Nephron progenitor cell (in vitro differentiated cells): Measurements from ENCODE around the gene ANK2.
A peak's percentile ranks its signal among the peaks of the same experiment; 100 is the strongest.
"Not testable (repeated sequence)": the region's sequence is repeated elsewhere in the genome, so short reads cannot be mapped to it uniquely, and the experiment has no call there.

Experiments used
- DNase-seq: peaks from one replicate; pipeline ENCODE4 v3.0.0; 2021
- H3K27ac Mint-ChIP-seq: 2 replicates; pipeline ENCODE4 v1.8.0; 2021; ENCODE audit warnings: mild to moderate bottlenecking, moderate library complexity, mixed read lengths
- H3K27me3 Mint-ChIP-seq: 2 replicates; pipeline ENCODE4 v1.8.0; 2021; ENCODE audit warnings: mild to moderate bottlenecking, low read depth, mixed read lengths; ENCODE audit not compliant: poor library complexity
- H3K36me3 Mint-ChIP-seq: 2 replicates; pipeline ENCODE4 v1.8.0; 2021; ENCODE audit warnings: low read depth, mixed read lengths
- H3K4me1 Mint-ChIP-seq: 2 replicates; pipeline ENCODE4 v1.8.0; 2021; ENCODE audit warnings: mixed read lengths
- H3K4me3 Mint-ChIP-seq: 2 replicates; pipeline ENCODE4 v1.8.0; 2021; ENCODE audit warnings: mild to moderate bottlenecking, moderate library complexity, mixed read lengths
- H3K9me3 Mint-ChIP-seq: 2 replicates; pipeline ENCODE4 v1.8.0; 2021; ENCODE audit warnings: mild to moderate bottlenecking, moderate library complexity, mixed read lengths
- TF ChIP-seq, protein P1 (sequence below): fragments of 200-600 bp; sonication (generic); IDR thresholded peaks from 2 replicates; pipeline ENCODE4 v1.5.0; 2021; ENCODE audit warnings: antibody characterized with exemption

Gene ANK2

DNA sequence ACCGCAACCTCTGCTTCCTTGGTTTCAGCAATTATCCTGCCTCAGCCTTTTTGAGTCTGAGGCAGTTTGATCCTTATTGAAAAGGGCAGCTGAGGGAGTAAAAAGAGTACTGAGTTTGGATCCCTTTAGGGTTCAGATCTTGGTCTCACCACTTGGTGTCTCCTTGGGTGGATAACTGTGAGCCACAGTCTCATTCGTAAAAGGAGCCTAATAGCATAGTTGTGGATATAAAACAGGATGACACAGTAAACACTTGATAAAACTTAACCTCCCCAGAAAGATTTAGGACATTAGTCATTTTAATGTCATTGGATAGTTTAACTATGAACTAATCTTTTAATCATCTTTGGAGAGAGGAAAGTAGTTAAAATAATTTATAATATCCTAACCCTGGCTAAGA lies 173.0 kb downstream of the ANK2 start:
- Mint-ChIP-seq H3K27ac (no peak overlapping the region), H3K4me3 (no peak overlapping the region), H3K9me3 (no peaks in the 10 kb centered on the region), H3K4me1 (no peaks in the 10 kb centered on the region), H3K36me3 (no peaks in the 10 kb centered on the region), H3K27me3 (no peaks in the 10 kb centered on the region)
- DNase-seq: no peak
- TF ChIP-seq, protein P1, sequence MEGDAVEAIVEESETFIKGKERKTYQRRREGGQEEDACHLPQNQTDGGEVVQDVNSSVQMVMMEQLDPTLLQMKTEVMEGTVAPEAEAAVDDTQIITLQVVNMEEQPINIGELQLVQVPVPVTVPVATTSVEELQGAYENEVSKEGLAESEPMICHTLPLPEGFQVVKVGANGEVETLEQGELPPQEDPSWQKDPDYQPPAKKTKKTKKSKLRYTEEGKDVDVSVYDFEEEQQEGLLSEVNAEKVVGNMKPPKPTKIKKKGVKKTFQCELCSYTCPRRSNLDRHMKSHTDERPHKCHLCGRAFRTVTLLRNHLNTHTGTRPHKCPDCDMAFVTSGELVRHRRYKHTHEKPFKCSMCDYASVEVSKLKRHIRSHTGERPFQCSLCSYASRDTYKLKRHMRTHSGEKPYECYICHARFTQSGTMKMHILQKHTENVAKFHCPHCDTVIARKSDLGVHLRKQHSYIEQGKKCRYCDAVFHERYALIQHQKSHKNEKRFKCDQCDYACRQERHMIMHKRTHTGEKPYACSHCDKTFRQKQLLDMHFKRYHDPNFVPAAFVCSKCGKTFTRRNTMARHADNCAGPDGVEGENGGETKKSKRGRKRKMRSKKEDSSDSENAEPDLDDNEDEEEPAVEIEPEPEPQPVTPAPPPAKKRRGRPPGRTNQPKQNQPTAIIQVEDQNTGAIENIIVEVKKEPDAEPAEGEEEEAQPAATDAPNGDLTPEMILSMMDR: no peak

DNA sequence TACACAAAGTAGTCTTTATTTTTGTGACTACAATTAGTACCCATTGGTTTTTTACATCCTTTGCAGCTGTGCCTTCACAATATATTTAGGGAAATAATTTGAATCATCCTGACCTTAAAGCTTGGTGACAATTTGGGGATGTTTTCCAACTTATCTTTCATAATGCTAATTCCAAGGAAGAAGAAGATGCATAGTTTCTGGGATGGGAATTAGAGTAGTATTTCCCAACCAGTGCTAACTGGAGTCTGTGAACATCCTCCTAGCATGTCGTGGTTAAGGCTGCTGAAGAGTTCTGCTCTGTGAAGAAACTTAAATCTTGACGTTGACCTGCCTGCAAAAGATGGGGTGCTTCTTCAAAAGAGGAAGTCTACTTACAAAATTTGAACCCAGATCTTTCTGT lies 173.5 kb downstream of the ANK2 start:
- TF ChIP-seq, protein P1: no peak
- DNase-seq: no peak
- no peak overlapping the region for H3K4me3 Mint-ChIP-seq
- no peaks in the 10 kb centered on the region for H3K36me3 Mint-ChIP-seq
- H3K4me1 Mint-ChIP-seq: no peaks in the 10 kb centered on the region
- no peaks in the 10 kb centered on the region for H3K27me3 Mint-ChIP-seq
- no peaks in the 10 kb centered on the region for H3K9me3 Mint-ChIP-seq
- H3K27ac Mint-ChIP-seq: no peak overlapping the region

DNA sequence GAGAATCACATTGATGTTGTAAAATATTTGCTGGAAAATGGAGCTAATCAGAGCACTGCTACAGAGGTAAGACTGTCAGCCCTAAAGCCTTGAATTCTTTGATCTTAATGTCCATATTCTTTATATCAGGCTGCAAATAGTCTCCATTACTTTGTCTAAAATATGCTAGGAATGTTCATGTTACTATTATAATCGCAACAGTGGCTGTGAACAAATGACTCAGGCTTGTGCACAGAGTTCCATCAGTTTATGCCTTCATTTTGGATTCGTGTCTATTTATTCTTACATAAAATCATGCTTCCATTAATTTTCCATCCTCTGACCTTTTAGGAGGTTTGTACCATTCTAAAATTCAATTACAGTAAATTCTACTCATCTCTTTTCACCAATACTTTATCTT lies 182.7 kb downstream of the ANK2 start:
- TF ChIP-seq, protein P1: no peak
- Mint-ChIP-seq H3K27ac (no peak overlapping the region), H3K27me3 (no peaks in the 10 kb centered on the region), H3K4me1 (peaks cover 5% of the 10 kb centered on the region), H3K9me3 (peaks cover 3% of the 10 kb centered on the region), H3K36me3 (peaks cover 10% of the 10 kb centered on the region), H3K4me3 (no peak overlapping the region)
- DNase-seq: no peak

DNA sequence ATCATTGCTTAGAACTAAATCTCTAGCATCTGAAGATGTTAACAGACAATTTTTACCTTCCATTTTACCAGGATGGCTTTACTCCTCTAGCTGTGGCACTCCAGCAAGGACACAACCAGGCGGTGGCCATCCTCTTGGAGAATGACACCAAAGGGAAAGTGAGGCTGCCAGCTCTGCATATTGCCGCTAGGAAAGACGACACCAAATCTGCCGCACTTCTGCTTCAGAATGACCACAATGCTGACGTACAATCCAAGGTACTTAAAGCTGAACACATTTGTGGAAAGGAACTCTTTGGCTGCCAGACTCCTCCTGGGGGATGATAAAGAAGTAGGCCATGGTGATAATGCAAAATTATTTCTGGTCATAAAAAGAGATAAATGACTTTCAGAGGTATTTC lies 187.5 kb downstream of the ANK2 start:
- Mint-ChIP-seq H3K9me3 (peaks cover 3% of the 10 kb centered on the region), H3K4me1 (peaks cover 3% of the 10 kb centered on the region), H3K4me3 (no peak overlapping the region), H3K36me3 (peaks cover 9% of the 10 kb centered on the region), H3K27ac (no peak overlapping the region), H3K27me3 (no peaks in the 10 kb centered on the region)
- DNase-seq: no peak
- TF ChIP-seq, protein P1: no peak

DNA sequence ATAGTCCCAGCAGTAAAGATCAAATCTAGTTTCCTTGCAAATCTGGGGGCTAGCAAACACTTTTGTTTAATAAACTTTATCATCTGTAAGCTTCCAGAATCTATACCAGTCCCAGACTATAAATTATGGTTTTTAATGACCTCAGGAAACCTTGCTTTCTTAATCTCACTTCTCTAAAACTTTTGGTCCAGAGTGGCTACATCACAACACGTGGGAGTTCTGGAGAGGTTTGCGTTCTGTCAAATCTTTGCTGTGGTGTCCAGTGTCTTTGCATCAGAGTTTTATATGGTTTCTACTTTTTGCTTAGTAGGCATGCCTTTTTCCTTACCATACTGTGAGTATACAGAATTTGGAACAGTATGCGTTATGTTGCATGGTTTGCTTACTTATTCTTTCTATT lies 193.9 kb downstream of the ANK2 start:
- Mint-ChIP-seq H3K36me3 (peaks cover 8% of the 10 kb centered on the region), H3K27me3 (no peaks in the 10 kb centered on the region), H3K9me3 (no peaks in the 10 kb centered on the region), H3K27ac (no peak overlapping the region), H3K4me3 (no peak overlapping the region), H3K4me1 (no peaks in the 10 kb centered on the region)
- TF ChIP-seq, protein P1: no peak
- DNase-seq: no peak

DNA sequence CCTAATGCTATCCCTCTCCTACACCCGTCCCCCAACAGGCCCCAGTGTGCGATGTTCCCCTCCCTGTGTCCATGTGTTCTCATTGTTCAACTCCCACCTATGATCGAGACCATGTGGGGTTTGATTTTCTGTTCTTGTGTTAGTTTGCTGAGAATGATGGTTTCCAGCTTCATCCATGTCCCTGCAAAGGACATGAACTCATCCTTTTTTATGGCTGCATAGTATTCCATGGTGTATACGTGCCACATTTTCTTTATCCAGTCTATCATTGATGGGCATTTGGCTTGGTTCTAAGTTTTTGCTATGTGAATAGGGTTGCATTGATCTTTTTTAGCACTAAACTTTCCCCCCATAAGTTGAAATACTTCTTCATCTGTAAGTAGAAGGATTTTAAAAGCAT lies 195.3 kb downstream of the ANK2 start:
- not testable (repeated sequence) for H3K4me3 Mint-ChIP-seq, H3K36me3 Mint-ChIP-seq, H3K9me3 Mint-ChIP-seq, DNase-seq, H3K4me1 Mint-ChIP-seq, H3K27me3 Mint-ChIP-seq
- H3K27ac Mint-ChIP-seq: peak overlapping the region; percentile 48
